SU-DHL-6 (cell line): ENCODE measurements around the gene APC2.

Experiments used
- H2AFZ ChIP-seq: fragments of 200-600 bp; sonication (generic); 2 replicates; pipeline ENCODE4 v1.6.1; 2014; ENCODE audit warnings: low read depth, mild to moderate bottlenecking, moderate library complexity, mixed read lengths, antibody characterized with exemption, low read length; ENCODE audit not compliant: severe bottlenecking
- H3F3A ChIP-seq: fragments of 200-600 bp; shearing (Covaris generic); 2 replicates; pipeline ENCODE4 v1.6.0; 2016; ENCODE audit warnings: antibody characterized with exemption, mild to moderate bottlenecking; ENCODE audit not compliant: insufficient read depth
- H3K27ac ChIP-seq: fragments of 200-600 bp; sonication (generic); 2 replicates; pipeline ENCODE4 v1.5.1; 2016; ENCODE audit warnings: low read depth, mild to moderate bottlenecking, low read length, moderate library complexity, mixed read lengths
- H3K27me3 ChIP-seq: fragments of 200-600 bp; sonication (generic), shearing (Covaris generic); 2 replicates; pipeline ENCODE4 v1.6.0; 2014; ENCODE audit warnings: mild to moderate bottlenecking, low read length
- H3K36me3 ChIP-seq: fragments of 200-600 bp; sonication (generic); 2 replicates; pipeline ENCODE4 v1.6.1; 2014; ENCODE audit warnings: mild to moderate bottlenecking, low read length, mixed read lengths
- H3K4me2 ChIP-seq: fragments of 300-600, 200-600 bp; shearing (Covaris generic), sonication (generic); 2 replicates; pipeline ENCODE4 v1.6.0; 2014; ENCODE audit warnings: low read length, low read depth, mild to moderate bottlenecking; ENCODE audit not compliant: poor library complexity, severe bottlenecking
- H3K4me3 ChIP-seq: fragments of 200-600 bp; sonication (generic); 2 replicates; pipeline ENCODE4 v1.5.1; 2014; ENCODE audit warnings: antibody characterized with exemption, low read length, mild to moderate bottlenecking, mixed read lengths; ENCODE audit not compliant: insufficient read depth, poor library complexity, severe bottlenecking
- H3K79me2 ChIP-seq: fragments of 200-600 bp; sonication (generic); 2 replicates; pipeline ENCODE4 v1.6.1; 2014; ENCODE audit warnings: mild to moderate bottlenecking, low read length, moderate library complexity; ENCODE audit not compliant: insufficient read depth
- H3K9ac ChIP-seq: fragments of 200-600 bp; sonication (generic); 2 replicates; pipeline ENCODE4 v1.7.0; 2014; ENCODE audit warnings: mild to moderate bottlenecking, low read length
- H3K9me2 ChIP-seq: fragments of 200-600 bp; sonication (generic); replicated peaks from 2 replicates; pipeline ENCODE4 v1.6.1; 2014; ENCODE audit warnings: low read length; ENCODE audit not compliant: insufficient read depth
- H3K9me3 ChIP-seq: fragments of 200-600 bp; sonication (generic); 2 replicates; pipeline ENCODE4 v1.6.1; 2014; ENCODE audit warnings: low read length, mixed read lengths; ENCODE audit not compliant: insufficient read depth
- H4K20me1 ChIP-seq: fragments of 200-600 bp; sonication (generic); 2 replicates; pipeline ENCODE4 v1.6.1; 2014; ENCODE audit warnings: low read depth, mild to moderate bottlenecking, antibody characterized with exemption, low read length, moderate library complexity, mixed read lengths
- EZH2phosphoT487 ChIP-seq: fragments of 200-600 bp; sonication (generic), shearing (Covaris generic); conservative IDR thresholded peaks from 2 replicates; pipeline ENCODE4 v1.6.1; 2018; ENCODE audit warnings: mild to moderate bottlenecking, antibody characterized with exemption, low read length, moderate library complexity, mixed read lengths
- TF ChIP-seq, protein P1 (sequence below): fragments of 200-600 bp; sonication (generic); IDR thresholded peaks from one replicate; pipeline ENCODE4 v1.5.1; 2017; ENCODE audit warnings: antibody characterized with exemption, mild to moderate bottlenecking, low read length, moderate library complexity; ENCODE audit not compliant: insufficient read depth, poor library complexity, severe bottlenecking

APC2 gene

DNA sequence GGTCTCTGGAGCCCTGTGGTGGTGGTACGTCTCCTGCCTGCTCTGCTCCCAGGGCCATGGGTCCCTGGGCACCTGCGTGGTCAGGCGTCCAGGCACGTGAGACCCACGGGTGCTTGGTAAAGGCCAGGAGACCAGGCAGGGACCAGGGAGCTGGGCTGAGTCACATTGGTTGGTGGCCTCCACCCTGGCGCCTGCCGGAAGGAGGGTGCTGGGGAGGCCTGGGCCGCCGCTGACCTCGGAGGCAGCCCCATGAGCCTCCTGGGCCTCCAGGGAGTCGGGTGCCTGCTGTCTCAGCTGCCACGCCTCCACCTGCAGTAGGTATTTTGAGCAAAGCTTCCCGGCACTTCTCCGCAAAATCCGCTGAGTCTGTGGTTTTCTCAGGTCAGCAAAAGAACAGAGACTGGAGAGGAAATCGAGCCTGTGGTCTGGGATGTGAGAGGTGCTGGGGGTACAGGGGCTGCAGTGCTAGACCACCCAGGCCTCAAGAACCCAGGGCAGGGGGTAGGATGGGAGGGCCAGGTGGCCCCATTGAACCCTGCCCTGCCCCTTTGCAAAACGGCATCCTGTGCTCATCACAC, 70.4 kb downstream of the APC2 start:
- Histone ChIP-seq H3K27ac (no peak overlapping the region), H3K36me3 (no peaks in the 10 kb centered on the region), H3K9me3 (no peaks in the 10 kb centered on the region), H3K27me3 (no peaks in the 10 kb centered on the region), H3K79me2 (no peaks in the 10 kb centered on the region), H2AFZ (no peak overlapping the region), H3K4me2 (no peak overlapping the region), H3F3A (no peaks in the 10 kb centered on the region), H3K4me3 (no peak overlapping the region), H4K20me1 (no peaks in the 10 kb centered on the region), H3K9ac (no peak overlapping the region), H3K9me2 (no peaks in the 10 kb centered on the region)
- TF ChIP-seq, protein P1, sequence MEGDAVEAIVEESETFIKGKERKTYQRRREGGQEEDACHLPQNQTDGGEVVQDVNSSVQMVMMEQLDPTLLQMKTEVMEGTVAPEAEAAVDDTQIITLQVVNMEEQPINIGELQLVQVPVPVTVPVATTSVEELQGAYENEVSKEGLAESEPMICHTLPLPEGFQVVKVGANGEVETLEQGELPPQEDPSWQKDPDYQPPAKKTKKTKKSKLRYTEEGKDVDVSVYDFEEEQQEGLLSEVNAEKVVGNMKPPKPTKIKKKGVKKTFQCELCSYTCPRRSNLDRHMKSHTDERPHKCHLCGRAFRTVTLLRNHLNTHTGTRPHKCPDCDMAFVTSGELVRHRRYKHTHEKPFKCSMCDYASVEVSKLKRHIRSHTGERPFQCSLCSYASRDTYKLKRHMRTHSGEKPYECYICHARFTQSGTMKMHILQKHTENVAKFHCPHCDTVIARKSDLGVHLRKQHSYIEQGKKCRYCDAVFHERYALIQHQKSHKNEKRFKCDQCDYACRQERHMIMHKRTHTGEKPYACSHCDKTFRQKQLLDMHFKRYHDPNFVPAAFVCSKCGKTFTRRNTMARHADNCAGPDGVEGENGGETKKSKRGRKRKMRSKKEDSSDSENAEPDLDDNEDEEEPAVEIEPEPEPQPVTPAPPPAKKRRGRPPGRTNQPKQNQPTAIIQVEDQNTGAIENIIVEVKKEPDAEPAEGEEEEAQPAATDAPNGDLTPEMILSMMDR: no peak
- no peak for TF ChIP-seq EZH2phosphoT487

DNA sequence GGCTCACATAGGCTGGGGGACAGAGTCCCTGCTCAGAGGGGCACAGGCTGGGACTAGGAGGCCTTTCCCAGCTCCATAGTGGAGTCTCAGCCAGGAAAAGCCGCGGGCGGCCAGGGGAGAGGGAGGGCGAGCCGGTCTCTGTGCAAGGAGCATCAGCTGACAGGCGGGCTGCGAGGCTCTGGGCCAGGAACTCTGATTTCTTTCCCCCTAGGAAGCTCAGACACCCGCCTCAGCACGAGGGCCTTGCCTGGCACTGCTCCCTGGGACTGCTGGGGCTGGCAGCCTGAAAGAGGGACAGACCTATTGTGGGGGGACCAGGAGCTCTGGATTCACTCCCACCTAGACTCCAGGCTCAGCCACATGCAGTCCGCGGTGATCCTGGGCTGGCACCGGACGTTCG, 71.7 kb downstream of the APC2 start:
- no peak overlapping the region for H3K27ac ChIP-seq
- no peaks in the 10 kb centered on the region for H4K20me1 ChIP-seq
- no peak overlapping the region for H3K4me2 ChIP-seq
- H3K27me3 ChIP-seq: no peaks in the 10 kb centered on the region
- no peak overlapping the region for H3K9ac ChIP-seq
- H3K4me3 ChIP-seq: no peak overlapping the region
- H3K9me2 ChIP-seq: no peaks in the 10 kb centered on the region
- H2AFZ ChIP-seq: no peak overlapping the region
- TF ChIP-seq EZH2phosphoT487: no peak
- TF ChIP-seq, protein P1: no peak
- no peaks in the 10 kb centered on the region for H3K79me2 ChIP-seq
- H3K36me3 ChIP-seq: no peaks in the 10 kb centered on the region
- no peaks in the 10 kb centered on the region for H3F3A ChIP-seq
- no peaks in the 10 kb centered on the region for H3K9me3 ChIP-seq

DNA sequence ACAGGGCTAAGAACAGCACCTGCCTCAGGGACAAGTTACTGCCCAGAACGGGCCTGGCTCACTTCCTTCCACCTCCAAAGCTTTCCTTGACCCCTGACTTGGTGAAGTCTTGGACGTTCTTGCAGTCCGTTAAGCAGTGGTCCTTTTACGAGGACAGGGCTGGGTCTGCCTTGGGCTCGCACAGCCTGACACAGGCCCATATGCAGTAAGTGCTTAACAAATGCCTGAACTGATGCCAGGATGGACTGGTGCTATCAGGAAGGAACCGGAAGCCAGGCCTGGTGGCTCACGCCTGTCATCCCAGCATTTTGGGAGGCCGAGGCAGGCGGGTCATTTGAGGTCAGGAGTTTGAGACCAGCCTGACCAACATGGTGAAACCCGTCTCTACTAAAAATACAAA, 72.1 kb downstream of the APC2 start:
- no peak overlapping the region for H3K4me3 ChIP-seq
- no peaks in the 10 kb centered on the region for H3K79me2 ChIP-seq
- no peak overlapping the region for H2AFZ ChIP-seq
- no peak for TF ChIP-seq EZH2phosphoT487
- TF ChIP-seq, protein P1: no peak
- H4K20me1 ChIP-seq: no peaks in the 10 kb centered on the region
- no peaks in the 10 kb centered on the region for H3K9me3 ChIP-seq
- H3K36me3 ChIP-seq: no peaks in the 10 kb centered on the region
- H3F3A ChIP-seq: no peaks in the 10 kb centered on the region
- no peak overlapping the region for H3K27ac ChIP-seq
- no peaks in the 10 kb centered on the region for H3K9me2 ChIP-seq
- H3K27me3 ChIP-seq: no peaks in the 10 kb centered on the region
- no peak overlapping the region for H3K9ac ChIP-seq
- no peak overlapping the region for H3K4me2 ChIP-seq
